Ishikawa (cell line): Measurements from ENCODE around the gene IL17RD.

ENCODE experiments used
- EGR1 ChIP-seq: IDR thresholded peaks from 2 replicates; pipeline ENCODE4 v1.6.1; 2012
- EP300 ChIP-seq: IDR thresholded peaks from 2 replicates; pipeline ENCODE4 v1.6.1; 2012; ENCODE audit warnings: borderline replicate concordance
- FOXM1 ChIP-seq: IDR thresholded peaks from 2 replicates; pipeline ENCODE4 v1.6.1; 2012; ENCODE audit warnings: low read depth, borderline replicate concordance
- RAD21 ChIP-seq: IDR thresholded peaks from 2 replicates; pipeline ENCODE4 v1.6.1; 2012; ENCODE audit warnings: low read depth
- TAF1 ChIP-seq: IDR thresholded peaks from 2 replicates; pipeline ENCODE4 v1.6.1; 2012; ENCODE audit warnings: low read depth, mild to moderate bottlenecking
- TCF12 ChIP-seq: IDR thresholded peaks from 2 replicates; pipeline ENCODE4 v1.6.1; 2012; ENCODE audit warnings: low read depth
- TEAD4 ChIP-seq: IDR thresholded peaks from 2 replicates; pipeline ENCODE4 v1.6.1; 2012
- TF ChIP-seq, protein P1 (sequence below): IDR thresholded peaks from 2 replicates; pipeline ENCODE4 v1.6.1; 2012
- TF ChIP-seq, protein P2 (sequence below): IDR thresholded peaks from 2 replicates; pipeline ENCODE4 v1.6.1; 2012; ENCODE audit warnings: low read depth, mild to moderate bottlenecking
- TF ChIP-seq, protein P3 (sequence below): IDR thresholded peaks from 2 replicates; pipeline ENCODE4 v1.6.1; 2012

DNA sequence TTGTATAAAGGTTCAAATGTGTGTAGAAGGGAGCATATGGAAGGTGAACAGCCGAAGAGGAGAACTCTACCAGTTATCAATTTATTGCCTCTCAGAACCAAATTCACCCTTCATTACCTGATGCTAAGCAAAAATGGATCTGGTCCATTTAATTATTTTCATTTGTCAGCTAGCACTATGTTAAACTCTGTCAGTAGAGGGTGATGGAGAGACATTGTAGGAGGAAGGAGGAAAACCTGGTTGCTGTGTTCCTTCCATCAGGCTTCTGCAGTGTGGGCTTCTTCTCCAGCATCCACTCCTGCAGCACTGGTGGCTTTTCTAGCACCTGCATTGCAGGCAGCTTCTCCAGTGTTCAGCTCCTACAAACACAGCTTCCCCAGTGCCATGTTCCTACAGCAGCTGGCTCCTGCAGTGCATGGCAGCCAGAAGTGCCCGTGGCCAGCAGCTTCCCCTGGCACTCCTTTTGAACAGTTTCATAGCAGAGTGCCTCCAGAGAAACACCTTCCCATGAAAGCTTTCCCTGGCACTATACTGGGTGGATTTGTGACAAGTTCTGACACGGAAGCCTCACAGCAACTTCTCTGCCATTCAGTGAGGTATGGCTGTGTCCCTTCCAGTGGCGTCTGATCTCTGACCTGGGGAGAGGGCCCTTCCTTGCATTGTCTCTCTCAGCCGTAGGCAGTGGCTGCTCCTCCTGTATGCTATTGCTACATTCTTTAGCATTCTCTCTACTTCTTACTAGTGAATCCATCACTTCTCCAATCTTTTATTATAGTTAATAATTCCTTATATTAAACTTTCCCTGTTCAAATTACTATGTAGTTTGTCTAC is 14.6 kb upstream of the IL17RD start:
- TF ChIP-seq EP300 (no peak), EGR1 (no peak), TCF12 (no peak), TAF1 (no peak), RAD21 (peak; percentile 66), FOXM1 (no peak), TEAD4 (no peak)
- TF ChIP-seq, protein P1, sequence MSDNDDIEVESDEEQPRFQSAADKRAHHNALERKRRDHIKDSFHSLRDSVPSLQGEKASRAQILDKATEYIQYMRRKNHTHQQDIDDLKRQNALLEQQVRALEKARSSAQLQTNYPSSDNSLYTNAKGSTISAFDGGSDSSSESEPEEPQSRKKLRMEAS: no peak
- TF ChIP-seq, protein P2, sequence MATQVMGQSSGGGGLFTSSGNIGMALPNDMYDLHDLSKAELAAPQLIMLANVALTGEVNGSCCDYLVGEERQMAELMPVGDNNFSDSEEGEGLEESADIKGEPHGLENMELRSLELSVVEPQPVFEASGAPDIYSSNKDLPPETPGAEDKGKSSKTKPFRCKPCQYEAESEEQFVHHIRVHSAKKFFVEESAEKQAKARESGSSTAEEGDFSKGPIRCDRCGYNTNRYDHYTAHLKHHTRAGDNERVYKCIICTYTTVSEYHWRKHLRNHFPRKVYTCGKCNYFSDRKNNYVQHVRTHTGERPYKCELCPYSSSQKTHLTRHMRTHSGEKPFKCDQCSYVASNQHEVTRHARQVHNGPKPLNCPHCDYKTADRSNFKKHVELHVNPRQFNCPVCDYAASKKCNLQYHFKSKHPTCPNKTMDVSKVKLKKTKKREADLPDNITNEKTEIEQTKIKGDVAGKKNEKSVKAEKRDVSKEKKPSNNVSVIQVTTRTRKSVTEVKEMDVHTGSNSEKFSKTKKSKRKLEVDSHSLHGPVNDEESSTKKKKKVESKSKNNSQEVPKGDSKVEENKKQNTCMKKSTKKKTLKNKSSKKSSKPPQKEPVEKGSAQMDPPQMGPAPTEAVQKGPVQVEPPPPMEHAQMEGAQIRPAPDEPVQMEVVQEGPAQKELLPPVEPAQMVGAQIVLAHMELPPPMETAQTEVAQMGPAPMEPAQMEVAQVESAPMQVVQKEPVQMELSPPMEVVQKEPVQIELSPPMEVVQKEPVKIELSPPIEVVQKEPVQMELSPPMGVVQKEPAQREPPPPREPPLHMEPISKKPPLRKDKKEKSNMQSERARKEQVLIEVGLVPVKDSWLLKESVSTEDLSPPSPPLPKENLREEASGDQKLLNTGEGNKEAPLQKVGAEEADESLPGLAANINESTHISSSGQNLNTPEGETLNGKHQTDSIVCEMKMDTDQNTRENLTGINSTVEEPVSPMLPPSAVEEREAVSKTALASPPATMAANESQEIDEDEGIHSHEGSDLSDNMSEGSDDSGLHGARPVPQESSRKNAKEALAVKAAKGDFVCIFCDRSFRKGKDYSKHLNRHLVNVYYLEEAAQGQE: no peak
- TF ChIP-seq, protein P3, sequence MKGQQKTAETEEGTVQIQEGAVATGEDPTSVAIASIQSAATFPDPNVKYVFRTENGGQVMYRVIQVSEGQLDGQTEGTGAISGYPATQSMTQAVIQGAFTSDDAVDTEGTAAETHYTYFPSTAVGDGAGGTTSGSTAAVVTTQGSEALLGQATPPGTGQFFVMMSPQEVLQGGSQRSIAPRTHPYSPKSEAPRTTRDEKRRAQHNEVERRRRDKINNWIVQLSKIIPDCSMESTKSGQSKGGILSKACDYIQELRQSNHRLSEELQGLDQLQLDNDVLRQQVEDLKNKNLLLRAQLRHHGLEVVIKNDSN: no peak
